ENCODE measurements around the gene PNPLA2.

PNPLA2 gene

GRCh38 chr11:790721-791564, 27.8 kb upstream of the PNPLA2 start:
- Histone ChIP-seq H3K9me3 (ENCODE audit: low read depth, low read length) (no peaks in the 10 kb centered on the region), H3K9ac (ENCODE audit: insufficient read length) (no peak overlapping the region), H3K4me3 (no peak overlapping the region), H3K36me3 (ENCODE audit: insufficient read depth, low read length) (no peaks in the 10 kb centered on the region; the same call in 1 of the 2 replicates), H3K27ac (no peak overlapping the region)
- TF ChIP-seq FOXP2 (optimal IDR thresholded peaks at IDR 0.05; ENCODE audit: control extremely low read depth, extremely low read length, insufficient read depth) (no peak), EZH2 (IDR thresholded peaks at IDR 0.05) (no peak), POLR2AphosphoS5 (IDR thresholded peaks at IDR 0.05; ENCODE audit: borderline replicate concordance, low read depth, low read length) (no peak)
- DNase-seq (ENCODE audit: low read depth, low spot score), result no peak

- TF ChIP-seq EZH2 (IDR thresholded peaks at IDR 0.05), result no peak
- Histone ChIP-seq H3K9ac (ENCODE audit: insufficient read length) (no peak overlapping the region), H3K9me3 (ENCODE audit: low read depth, low read length) (no peaks in the 10 kb centered on the region), H3K36me3 (ENCODE audit: insufficient read depth, low read length) (no peaks in the 10 kb centered on the region; the same call in 1 of the 2 replicates), H3K4me3 (no peak overlapping the region), H3K27ac (no peak overlapping the region)
- DNase-seq (ENCODE audit: low read depth, low spot score), result no peak
These were observed 26.8 kb upstream of the PNPLA2 start for GRCh38 chr11:791658-792534.

GRCh38 chr11:792535-792821, 26.2 kb upstream of the PNPLA2 start:
- Histone ChIP-seq H3K4me3 (no peak overlapping the region), H3K36me3 (ENCODE audit: insufficient read depth, low read length) (no peaks in the 10 kb centered on the region; the same call in 1 of the 2 replicates), H3K9me3 (ENCODE audit: low read depth, low read length) (no peaks in the 10 kb centered on the region), H3K27ac (no peak overlapping the region), H3K9ac (ENCODE audit: insufficient read length) (no peak overlapping the region)
- DNase-seq (ENCODE audit: low read depth, low spot score), result no peak
- TF ChIP-seq POLR2AphosphoS5 (IDR thresholded peaks at IDR 0.05; ENCODE audit: borderline replicate concordance, low read depth, low read length) (no peak), EZH2 (IDR thresholded peaks at IDR 0.05) (no peak), FOXP2 (optimal IDR thresholded peaks at IDR 0.05; ENCODE audit: control extremely low read depth, extremely low read length, insufficient read depth) (no peak)

GRCh38 chr11:792873-793272, 25.8 kb upstream of the PNPLA2 start:
- no peak for DNase-seq (ENCODE audit: low read depth, low spot score)
- H3K9me3 ChIP-seq (ENCODE audit: low read depth, low read length), result no peaks in the 10 kb centered on the region
- TF ChIP-seq FOXP2 (optimal IDR thresholded peaks at IDR 0.05; ENCODE audit: control extremely low read depth, extremely low read length, insufficient read depth) (no peak), EZH2 (IDR thresholded peaks at IDR 0.05) (no peak), POLR2AphosphoS5 (IDR thresholded peaks at IDR 0.05; ENCODE audit: borderline replicate concordance, low read depth, low read length) (no peak)
- H3K4me3 ChIP-seq, result no peak overlapping the region
- H3K27ac ChIP-seq, result no peak overlapping the region
- no peak overlapping the region for H3K9ac ChIP-seq (ENCODE audit: insufficient read length)
- no peaks in the 10 kb centered on the region; the same call in 1 of the 2 replicates for H3K36me3 ChIP-seq (ENCODE audit: insufficient read depth, low read length)

DNA sequence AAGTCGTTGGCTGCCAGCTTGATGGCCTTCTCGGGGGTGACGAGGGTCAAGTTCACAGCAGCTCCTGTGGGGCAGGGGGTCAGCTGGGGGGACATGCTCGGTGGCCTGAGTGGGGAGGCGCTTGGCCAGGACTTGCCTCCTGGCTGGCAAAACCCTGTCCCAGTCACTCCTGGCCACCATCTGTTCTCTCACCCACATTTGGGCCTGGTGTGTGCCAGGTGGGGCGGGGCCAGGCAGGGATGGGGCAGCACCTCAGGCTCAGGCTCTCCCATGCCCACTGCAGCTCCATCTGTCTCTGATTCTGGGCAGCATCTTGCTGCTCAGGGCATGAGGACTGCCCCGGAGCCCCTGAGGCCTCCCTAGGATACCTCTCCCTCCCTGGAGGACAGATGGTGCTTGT, 25.2 kb upstream of the PNPLA2 start:
- H3K9ac ChIP-seq (ENCODE audit: insufficient read length), result no peak overlapping the region
- no peak for DNase-seq (ENCODE audit: low read depth, low spot score)
- H3K36me3 ChIP-seq (ENCODE audit: insufficient read depth, low read length), result no peaks in the 10 kb centered on the region; the same call in 1 of the 2 replicates
- TF ChIP-seq POLR2AphosphoS5 (IDR thresholded peaks at IDR 0.05; ENCODE audit: borderline replicate concordance, low read depth, low read length), result no peak
- TF ChIP-seq FOXP2 (optimal IDR thresholded peaks at IDR 0.05; ENCODE audit: control extremely low read depth, extremely low read length, insufficient read depth), result no peak
- TF ChIP-seq EZH2 (IDR thresholded peaks at IDR 0.05), result no peak
- no peak overlapping the region for H3K27ac ChIP-seq
- H3K4me3 ChIP-seq, result no peak overlapping the region
- H3K9me3 ChIP-seq (ENCODE audit: low read depth, low read length), result no peaks in the 10 kb centered on the region

DNA sequence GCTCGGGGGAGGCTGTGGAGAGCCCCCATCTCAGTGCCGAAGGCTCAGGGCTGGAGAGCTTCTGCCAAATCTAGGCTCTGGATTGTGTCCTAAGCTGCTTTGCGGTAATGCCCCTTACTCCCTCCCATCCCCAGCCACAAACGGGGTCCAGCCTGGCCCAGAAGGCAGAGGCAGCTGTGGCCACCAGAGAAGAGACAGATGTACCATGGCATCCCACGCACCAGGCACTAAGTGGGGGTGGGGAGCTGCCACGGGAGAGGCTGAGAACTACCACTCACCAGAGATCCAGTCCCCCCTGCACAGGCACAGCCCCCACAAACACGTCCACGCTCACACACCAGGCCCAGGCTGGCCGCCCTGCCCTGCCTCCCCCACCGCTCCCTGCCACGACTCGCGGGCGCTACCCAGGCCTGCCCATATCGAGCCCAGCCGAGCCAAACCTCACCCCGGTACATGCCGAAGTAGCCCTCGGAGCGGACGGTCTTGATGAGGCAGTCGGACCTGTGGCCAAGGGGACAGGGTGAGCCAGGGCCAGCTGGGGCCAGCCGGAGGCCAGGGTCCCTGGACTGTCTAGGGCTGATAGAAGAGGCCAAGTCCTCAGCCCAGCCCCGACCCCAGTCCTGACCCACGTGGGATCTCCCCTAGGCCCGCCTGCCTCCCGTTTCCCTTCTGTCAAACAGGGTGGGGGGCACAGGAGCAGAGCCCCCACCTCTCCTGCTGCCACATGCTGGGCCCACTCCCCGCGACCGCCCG, 24.5 kb upstream of the PNPLA2 start:
- no peak overlapping the region for H3K4me3 ChIP-seq

DNA sequence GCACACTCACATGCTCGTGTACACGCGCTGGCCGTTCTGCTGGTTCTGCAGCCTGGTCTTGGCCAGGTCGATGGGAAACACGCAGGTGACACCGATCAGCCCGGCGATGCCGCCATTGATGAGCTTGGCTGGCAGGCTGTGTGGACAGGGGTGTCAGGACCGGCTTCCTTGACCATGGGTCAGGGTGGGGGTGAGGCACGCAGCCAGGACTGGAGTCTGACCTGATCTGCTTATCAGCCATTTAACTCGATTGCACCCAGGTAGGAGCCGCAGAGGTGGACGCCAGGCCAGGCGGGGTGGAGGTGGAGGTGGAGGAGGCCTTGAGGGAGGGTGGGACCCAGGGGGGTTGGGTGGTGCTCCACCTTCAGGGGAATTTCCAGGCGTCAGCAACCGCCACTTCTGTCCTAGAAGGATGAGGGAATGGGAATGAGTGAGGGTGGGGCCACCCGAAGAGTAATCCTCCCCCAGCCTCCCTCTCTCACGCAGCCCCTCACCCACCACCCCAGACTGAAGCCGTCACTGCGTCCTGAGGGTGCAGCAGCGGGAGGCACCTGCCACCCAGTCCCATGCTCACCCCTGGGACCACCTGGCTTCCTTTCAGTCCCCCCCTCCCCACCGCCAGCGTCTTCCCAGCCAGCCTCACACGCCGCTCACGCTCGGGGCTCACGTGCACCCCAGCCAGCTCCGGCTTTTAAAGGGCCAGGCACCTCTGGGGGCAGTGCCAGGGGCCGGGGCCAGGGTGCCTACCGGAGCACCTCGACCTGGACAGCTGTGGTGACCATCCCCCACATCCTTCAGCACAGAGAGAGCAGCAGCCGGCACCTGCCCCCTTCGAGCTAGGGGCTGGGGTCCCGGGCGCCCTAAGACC, 23.7 kb upstream of the PNPLA2 start:
- no peak for TF ChIP-seq FOXP2 (optimal IDR thresholded peaks at IDR 0.05; ENCODE audit: control extremely low read depth, extremely low read length, insufficient read depth)
- TF ChIP-seq POLR2AphosphoS5 (IDR thresholded peaks at IDR 0.05; ENCODE audit: borderline replicate concordance, low read depth, low read length), result no peak
- TF ChIP-seq EZH2 (IDR thresholded peaks at IDR 0.05), result no peak
- Histone ChIP-seq H3K36me3 (ENCODE audit: insufficient read depth, low read length) (no peaks in the 10 kb centered on the region; the same call in 1 of the 2 replicates), H3K4me3 (peak overlapping the region; percentile 94)

More for the DNA sequence above, 24.5 kb upstream of the PNPLA2 start:
- no peak for TF ChIP-seq FOXP2 (optimal IDR thresholded peaks at IDR 0.05; ENCODE audit: control extremely low read depth, extremely low read length, insufficient read depth)
- no peak for TF ChIP-seq POLR2AphosphoS5 (IDR thresholded peaks at IDR 0.05; ENCODE audit: borderline replicate concordance, low read depth, low read length)
- no peak for TF ChIP-seq EZH2 (IDR thresholded peaks at IDR 0.05)
- Histone ChIP-seq H3K27ac (no peak overlapping the region), H3K36me3 (ENCODE audit: insufficient read depth, low read length) (no peaks in the 10 kb centered on the region; the same call in 1 of the 2 replicates), H3K9ac (ENCODE audit: insufficient read length) (no peak overlapping the region), H3K9me3 (ENCODE audit: low read depth, low read length) (no peaks in the 10 kb centered on the region)
- DNase-seq (ENCODE audit: low read depth, low spot score), result no peak

More for the DNA sequence above, 23.7 kb upstream of the PNPLA2 start:
- no peak for DNase-seq (ENCODE audit: low read depth, low spot score)
- H3K9ac ChIP-seq (ENCODE audit: insufficient read length), result no peak overlapping the region
- no peaks in the 10 kb centered on the region for H3K9me3 ChIP-seq (ENCODE audit: low read depth, low read length)
- H3K27ac ChIP-seq, result no peak overlapping the region
